Naive B cell (primary cell): Measurements from ENCODE around the gene USP33. TPM values are rescaled to one million over a fixed set of nuclear protein-coding genes. Genes with fewer than 3 reads are reported as not detected.
"Not testable (repeated sequence)": the region's sequence is repeated elsewhere in the genome, so short reads cannot be mapped to it uniquely, and the experiment has no call there.

Source experiments
- ATAC-seq, 2 donors: fragments of 150-1000 bp; cut with Tn5 transposase; 2 replicates each; pipeline ENCODE4 v1.10.0; 2021; ENCODE audit warnings: low read depth in 2 of 2, mild to moderate bottlenecking in 2 of 2, moderate library complexity in 2 of 2
- DNase-seq: peaks from one replicate; pipeline ENCODE4 v3.0.0; 2022
- H3K27ac Mint-ChIP-seq, 6 donors: one replicate each; pipeline ENCODE4 v1.8.0; 2020 to 2022; ENCODE audit warnings: mild to moderate bottlenecking in 6 of 6, mixed read lengths in 6 of 6, moderate library complexity in 5 of 6, inconsistent platforms in 2 of 6
- H3K27me3 Mint-ChIP-seq, 3 donors: one replicate each; pipeline ENCODE4 v1.8.0; 2021 to 2022; ENCODE audit warnings: mixed read lengths in 3 of 3, mild to moderate bottlenecking in 1 of 3
- H3K36me3 Mint-ChIP-seq, 2 donors: one replicate each; pipeline ENCODE4 v1.8.0; 2020 to 2022; ENCODE audit warnings: mixed read lengths in 2 of 2, inconsistent platforms in 1 of 2, mild to moderate bottlenecking in 1 of 2
- H3K4me1 Mint-ChIP-seq, 3 donors: one replicate each; pipeline ENCODE4 v1.8.0; 2020 to 2022; ENCODE audit warnings: mixed read lengths in 3 of 3, inconsistent platforms in 1 of 3, mild to moderate bottlenecking in 1 of 3, moderate library complexity in 1 of 3
- H3K4me3 Mint-ChIP-seq, 8 donors: one replicate each; pipeline ENCODE4 v1.8.0; 2020 to 2022; ENCODE audit warnings: mild to moderate bottlenecking in 8 of 8, mixed read lengths in 8 of 8, moderate library complexity in 8 of 8, inconsistent platforms in 2 of 8
- H3K9me3 Mint-ChIP-seq, 7 donors: one replicate each; pipeline ENCODE4 v1.8.0; 2020 to 2022; ENCODE audit warnings: mixed read lengths in 7 of 7, mild to moderate bottlenecking in 5 of 7, inconsistent platforms in 2 of 7, moderate library complexity in 1 of 7
- polyA plus RNA-seq, 6 donors: library from polyadenylated mRNA; unstranded; fragments of 300-500 nt; fragmentation: Illumina TruSeq; gene quantifications; one replicate each; pipeline ENCODE4 v1.2.3, GENCODE V29; 2021; ENCODE audit warnings: low read depth in 6 of 6

The USP33 gene
- polyA plus RNA-seq, 6 donors from 2014 or later, result 31.1 to 43.1 (median 37.6) TPM

GRCh38 chr1:77709727-77710126 lies 49.9 kb downstream of the USP33 start:
- Mint-ChIP-seq H3K27ac (peak overlapping the region in 2 of 6 donors; percentile 68 to 74), H3K9me3 (no peaks in the 10 kb centered on the region), H3K27me3 (no peaks in the 10 kb centered on the region), H3K4me1 (no peaks in the 10 kb centered on the region), H3K36me3 (peaks cover 41 to 57% of the 10 kb centered on the region in 2 donors), H3K4me3 (peak overlapping the region in 1 of 8 donors; percentile 26)
- ATAC-seq, result no peak
- DNase-seq, result no peak

GRCh38 chr1:77706321-77706720 lies 53.3 kb downstream of the USP33 start:
- no peak for ATAC-seq
- Mint-ChIP-seq H3K27ac (no peak overlapping the region), H3K9me3 (no peaks in the 10 kb centered on the region), H3K4me1 (no peaks in the 10 kb centered on the region), H3K36me3 (peaks cover 29 to 43% of the 10 kb centered on the region in 2 donors), H3K27me3 (no peaks in the 10 kb centered on the region), H3K4me3 (no peak overlapping the region)
- no peak for DNase-seq

GRCh38 chr1:77704736-77705135 lies 54.9 kb downstream of the USP33 start:
- H3K9me3 Mint-ChIP-seq, result peaks cover 0 to under 1% (median 0%) of the 10 kb centered on the region in 7 donors
- H3K4me1 Mint-ChIP-seq, result no peaks in the 10 kb centered on the region
- H3K36me3 Mint-ChIP-seq, result peaks cover 17 to 30% of the 10 kb centered on the region in 2 donors
- no peak overlapping the region for H3K4me3 Mint-ChIP-seq
- DNase-seq (no peak), ATAC-seq (no peak)
- peak overlapping the region in 2 of 6 donors; percentile 3 to 32 for H3K27ac Mint-ChIP-seq
- no peaks in the 10 kb centered on the region for H3K27me3 Mint-ChIP-seq

GRCh38 chr1:77699673-77700072 lies 60.0 kb downstream of the USP33 start:
- not testable (repeated sequence) for H3K27me3 Mint-ChIP-seq, DNase-seq, H3K4me3 Mint-ChIP-seq, H3K4me1 Mint-ChIP-seq, ATAC-seq, H3K9me3 Mint-ChIP-seq, H3K36me3 Mint-ChIP-seq, H3K27ac Mint-ChIP-seq

- no peak for ATAC-seq
- H3K36me3 Mint-ChIP-seq, result peaks cover 4 to 6% of the 10 kb centered on the region in 2 donors
- H3K4me1 Mint-ChIP-seq, result no peaks in the 10 kb centered on the region
- peaks cover 0 to 3% (median 0%) of the 10 kb centered on the region in 7 donors for H3K9me3 Mint-ChIP-seq
- peak overlapping the region in 1 of 6 donors; percentile 7 for H3K27ac Mint-ChIP-seq
- no peak for DNase-seq
- no peak overlapping the region for H3K4me3 Mint-ChIP-seq
- H3K27me3 Mint-ChIP-seq, result no peaks in the 10 kb centered on the region
These were observed 62.2 kb downstream of the USP33 start for GRCh38 chr1:77697441-77697840.

- Mint-ChIP-seq H3K4me1 (peaks cover 9 to 24% (median 11%) of the 10 kb centered on the region in 3 donors), H3K9me3 (peaks cover 0 to 2% (median 0%) of the 10 kb centered on the region in 7 donors), H3K27ac (no peak overlapping the region), H3K27me3 (no peaks in the 10 kb centered on the region), H3K4me3 (no peak overlapping the region), H3K36me3 (no peaks in the 10 kb centered on the region)
- ATAC-seq, result no peak
- DNase-seq, result no peak
These were observed 70.7 kb downstream of the USP33 start for GRCh38 chr1:77688939-77689338.

GRCh38 chr1:77687519-77687906 lies 72.1 kb downstream of the USP33 start:
- DNase-seq, result no peak
- peak overlapping the region in 2 of 6 donors; percentile 44 to 56 for H3K27ac Mint-ChIP-seq
- peaks cover 16 to 27% (median 18%) of the 10 kb centered on the region in 3 donors for H3K4me1 Mint-ChIP-seq
- H3K9me3 Mint-ChIP-seq, result peaks cover 0 to 3% (median 0%) of the 10 kb centered on the region in 7 donors
- peaks cover 0 to 6% of the 10 kb centered on the region in 2 donors for H3K36me3 Mint-ChIP-seq
- peak overlapping the region in 6 of 8 donors; percentile 23 to 87 (median 74) for H3K4me3 Mint-ChIP-seq
- no peak for ATAC-seq
- H3K27me3 Mint-ChIP-seq, result no peaks in the 10 kb centered on the region

GRCh38 chr1:77686796-77687518 lies 72.7 kb downstream of the USP33 start:
- no peak for DNase-seq
- Mint-ChIP-seq H3K27ac (peak overlapping the region in 1 of 6 donors; percentile 44), H3K9me3 (peaks cover 0 to 3% (median 0%) of the 10 kb centered on the region in 7 donors), H3K4me3 (peak overlapping the region in 2 of 8 donors; percentile 54 to 80), H3K27me3 (no peaks in the 10 kb centered on the region), H3K36me3 (peaks cover 0 to 8% of the 10 kb centered on the region in 2 donors), H3K4me1 (peaks cover 19 to 32% (median 20%) of the 10 kb centered on the region in 3 donors)
- ATAC-seq, result no peak

- Mint-ChIP-seq H3K9me3 (peaks cover 0 to 3% (median 0%) of the 10 kb centered on the region in 7 donors), H3K36me3 (peaks cover 0 to 8% of the 10 kb centered on the region in 2 donors), H3K27me3 (no peaks in the 10 kb centered on the region), H3K4me1 (peaks cover 25 to 55% (median 35%) of the 10 kb centered on the region in 3 donors), H3K27ac (peak overlapping the region; percentile 97 to 99 (median 98)), H3K4me3 (peak overlapping the region; percentile 88 to 98 (median 94))
- peak; percentile 91 for DNase-seq
- peak; percentile 65 to 69 for ATAC-seq
These were observed 76.2 kb downstream of the USP33 start for GRCh38 chr1:77683160-77684148.

- Mint-ChIP-seq H3K9me3 (peaks cover 0 to 3% (median 0%) of the 10 kb centered on the region in 7 donors), H3K4me3 (peak within 1 kb of the TSS; percentile 88 to 98 (median 94)), H3K27me3 (no peaks in the 10 kb centered on the region), H3K36me3 (peaks cover 0 to 8% of the 10 kb centered on the region in 2 donors), H3K4me1 (peaks cover 31 to 52% (median 37%) of the 10 kb centered on the region in 3 donors), H3K27ac (peak within 1 kb of the TSS; percentile 97 to 99 (median 98))
- DNase-seq (peak; percentile 92), ATAC-seq (peak; percentile 70 to 71)
These were observed 77.0 kb downstream of the USP33 start, which contains the start of gene ZZZ3 for GRCh38 chr1:77682460-77683159. ZZZ3 (minus strand) TSS chr1:77682658; CDS start chr1:77633354, 49,304 bp downstream.

- no peak for DNase-seq
- Mint-ChIP-seq H3K4me1 (peaks cover 31 to 60% (median 43%) of the 10 kb centered on the region in 3 donors), H3K27ac (peak overlapping the region in 2 of 6 donors; percentile 34 to 91), H3K36me3 (peaks cover 0 to 8% of the 10 kb centered on the region in 2 donors), H3K9me3 (peaks cover 0 to 3% (median 0%) of the 10 kb centered on the region in 7 donors), H3K27me3 (no peaks in the 10 kb centered on the region), H3K4me3 (peak overlapping the region in 4 of 8 donors; percentile 1 to 93 (median 36))
- no peak for ATAC-seq
These were observed 79.5 kb downstream of the USP33 start for GRCh38 chr1:77680173-77680572.

GRCh38 chr1:77678660-77679610 lies 80.7 kb downstream of the USP33 start:
- H3K9me3 Mint-ChIP-seq, result peaks cover 0 to 3% (median 0%) of the 10 kb centered on the region in 7 donors
- H3K27ac Mint-ChIP-seq, result peak overlapping the region in 3 of 6 donors; percentile 19 to 51 (median 42)
- ATAC-seq (no peak), DNase-seq (no peak)
- H3K27me3 Mint-ChIP-seq, result no peaks in the 10 kb centered on the region
- H3K4me3 Mint-ChIP-seq, result peak overlapping the region in 2 of 8 donors; percentile 26 to 38
- peaks cover 29 to 51% (median 38%) of the 10 kb centered on the region in 3 donors for H3K4me1 Mint-ChIP-seq
- peaks cover 0 to 8% of the 10 kb centered on the region in 2 donors for H3K36me3 Mint-ChIP-seq
